ENCODE data around the gene APOL1.

- TF ChIP-seq CTCF (IDR thresholded peaks at IDR 0.05), result no peak
- no peak for TF ChIP-seq POLR2A (IDR thresholded peaks at IDR 0.05)
Measured at GRCh38 chr22:36246718-36247117, 6.2 kb upstream of the APOL1 start.
